ENCODE measurements around the gene NRCAM. TPM values are rescaled to one million over a fixed set of nuclear protein-coding genes. Genes with fewer than 3 reads are reported as not detected.

The NRCAM gene
- total RNA-seq, 1 experiment from 2014 or later = 45.7 TPM

GRCh38 chr7:108222236-108222892 is 233.9 kb downstream of the NRCAM start:
- H3K9me3 ChIP-seq (ENCODE audit: low read depth, low read length, poor library complexity, severe bottlenecking) = no peaks in the 10 kb centered on the region

GRCh38 chr7:108211382-108212201 is 244.6 kb downstream of the NRCAM start:
- no TSS peak for BruUV-seq (replicated peaks)
- peak; percentile 59 for DNase-seq (ENCODE audit: low spot score)
- intact Hi-C loops (cut with micrococcal nuclease; ENCODE audit: unreplicated experiment) = no loop called here
- H3K9me3 ChIP-seq (ENCODE audit: low read depth, low read length, poor library complexity, severe bottlenecking) = no peaks in the 10 kb centered on the region
- H3K4me1 ChIP-seq (ENCODE audit: insufficient read depth, low read length, poor library complexity, severe bottlenecking) = peaks cover 8% of the 10 kb centered on the region
- TF ChIP-seq EZH2 (IDR thresholded peaks at IDR 0.05; ENCODE audit: borderline replicate concordance, low read depth, low read length, poor library complexity, severe bottlenecking) (no peak), CTCF (conservative IDR thresholded peaks at IDR 0.05; ENCODE audit: low read depth, low read length) (no peak)
- no peak overlapping the region for H3K4me3 ChIP-seq (ENCODE audit: low read depth, low read length, poor library complexity, severe bottlenecking)
- no peaks in the 10 kb centered on the region for H3K36me3 ChIP-seq (ENCODE audit: insufficient read depth, low read length, poor library complexity, severe bottlenecking)
- ChIA-PET POLR2A (ENCODE audit: low non-redundant PET) (interaction anchor here (0.6 kb wide), 1 partner anchor 292 kb away, joined by 4 read pairs; no protein-coding TSS in a partner anchor), CTCF (no interaction called here)
- H3K27ac ChIP-seq (ENCODE audit: low read depth, low read length, poor library complexity, severe bottlenecking) = peak overlapping the region; percentile 55
- no peaks in the 10 kb centered on the region for H3K27me3 ChIP-seq (replicated peaks; ENCODE audit: insufficient read depth, low read depth, low read length, poor library complexity)

More at GRCh38 chr7:108222236-108222892, 233.9 kb downstream of the NRCAM start:
- intact Hi-C loops (cut with micrococcal nuclease; ENCODE audit: unreplicated experiment) = no loop called here
- H3K36me3 ChIP-seq (ENCODE audit: insufficient read depth, low read length, poor library complexity, severe bottlenecking) = no peaks in the 10 kb centered on the region
- POLR2A ChIA-PET (ENCODE audit: low non-redundant PET) = no interaction called here
- no TSS peak for BruUV-seq (replicated peaks)
- DNase-seq (ENCODE audit: low spot score) = no peak
- TF ChIP-seq CTCF (conservative IDR thresholded peaks at IDR 0.05; ENCODE audit: low read depth, low read length) (0 out of 2 replicates have a peak, but pooled peaks have one; percentile 20), EZH2 (IDR thresholded peaks at IDR 0.05; ENCODE audit: borderline replicate concordance, low read depth, low read length, poor library complexity, severe bottlenecking) (no peak)
- H3K27ac ChIP-seq (ENCODE audit: low read depth, low read length, poor library complexity, severe bottlenecking) = no peak overlapping the region
- H3K4me1 ChIP-seq (ENCODE audit: insufficient read depth, low read length, poor library complexity, severe bottlenecking) = peaks cover 21% of the 10 kb centered on the region
- H3K27me3 ChIP-seq (replicated peaks; ENCODE audit: insufficient read depth, low read depth, low read length, poor library complexity) = no peaks in the 10 kb centered on the region
- CTCF ChIA-PET = no interaction called here
- no peak overlapping the region for H3K4me3 ChIP-seq (ENCODE audit: low read depth, low read length, poor library complexity, severe bottlenecking)

- Histone ChIP-seq H3K4me3 (ENCODE audit: low read depth, low read length, poor library complexity, severe bottlenecking) (no peak overlapping the region), H3K36me3 (ENCODE audit: insufficient read depth, low read length, poor library complexity, severe bottlenecking) (no peaks in the 10 kb centered on the region), H3K4me1 (ENCODE audit: insufficient read depth, low read length, poor library complexity, severe bottlenecking) (peaks cover 13% of the 10 kb centered on the region), H3K9me3 (ENCODE audit: low read depth, low read length, poor library complexity, severe bottlenecking) (no peaks in the 10 kb centered on the region), H3K27me3 (replicated peaks; ENCODE audit: insufficient read depth, low read depth, low read length, poor library complexity) (no peaks in the 10 kb centered on the region), H3K27ac (ENCODE audit: low read depth, low read length, poor library complexity, severe bottlenecking) (peak overlapping the region; percentile 55)
- CTCF ChIA-PET = no interaction called here
- BruUV-seq (replicated peaks) = no TSS peak
- intact Hi-C loops (cut with micrococcal nuclease; ENCODE audit: unreplicated experiment) = no loop called here
- TF ChIP-seq EZH2 (IDR thresholded peaks at IDR 0.05; ENCODE audit: borderline replicate concordance, low read depth, low read length, poor library complexity, severe bottlenecking) (no peak), CTCF (conservative IDR thresholded peaks at IDR 0.05; ENCODE audit: low read depth, low read length) (no peak)
- DNase-seq (ENCODE audit: low spot score) = no peak
- POLR2A ChIA-PET (ENCODE audit: low non-redundant PET) = no interaction called here
Observed at GRCh38 chr7:108210796-108211195, 245.4 kb downstream of the NRCAM start.

Measured in A673 (cell line).